HG03460 (cell line): ENCODE measurements around the gene LRP8.

Experiments used
- ATAC-seq: cut with Tn5 transposase; IDR thresholded peaks from one replicate; pipeline ENCODE4 v1.9.1; 2021; ENCODE audit not compliant: unreplicated experiment

Gene LRP8

GRCh38 chr1:53324728-53325297, 3.1 kb downstream of the LRP8 start:
- no peak for ATAC-seq

GRCh38 chr1:53324321-53324720, 3.5 kb downstream of the LRP8 start:
- ATAC-seq = no peak

- no peak for ATAC-seq
These were observed 4.6 kb downstream of the LRP8 start for GRCh38 chr1:53323316-53323715.

- no peak for ATAC-seq
These were observed 5.9 kb downstream of the LRP8 start for GRCh38 chr1:53321776-53322602.

- no peak for ATAC-seq
These were observed 6.5 kb downstream of the LRP8 start for GRCh38 chr1:53321366-53321765.

- no peak for ATAC-seq
These were observed 7.2 kb downstream of the LRP8 start for GRCh38 chr1:53320646-53321045.

GRCh38 chr1:53319296-53320101, 8.4 kb downstream of the LRP8 start:
- ATAC-seq = no peak

- ATAC-seq = no peak
These were observed 10.0 kb downstream of the LRP8 start for GRCh38 chr1:53317646-53318539.

GRCh38 chr1:53316766-53317581, 10.9 kb downstream of the LRP8 start:
- ATAC-seq = no peak

- ATAC-seq = no peak
These were observed 11.5 kb downstream of the LRP8 start for GRCh38 chr1:53316424-53316765.

- no peak for ATAC-seq
These were observed 12.1 kb downstream of the LRP8 start for GRCh38 chr1:53315456-53316423.

- ATAC-seq = no peak
These were observed 12.8 kb downstream of the LRP8 start for GRCh38 chr1:53315046-53315445.

GRCh38 chr1:53314606-53315005, 13.3 kb downstream of the LRP8 start:
- ATAC-seq = no peak

GRCh38 chr1:53314096-53314495, 13.8 kb downstream of the LRP8 start:
- no peak for ATAC-seq

GRCh38 chr1:53313556-53313955, 14.3 kb downstream of the LRP8 start:
- no peak for ATAC-seq

GRCh38 chr1:53311702-53312305, 16.1 kb downstream of the LRP8 start:
- ATAC-seq = no peak

- ATAC-seq = no peak
These were observed 16.8 kb downstream of the LRP8 start for GRCh38 chr1:53310847-53311681.

- no peak for ATAC-seq
These were observed 18.1 kb downstream of the LRP8 start for GRCh38 chr1:53309802-53310201.
